C4-2B (cell line): ENCODE measurements around the gene LHX2.

Source experiments
- CTCF ChIP-seq: fragments of 450-650 bp; conservative IDR thresholded peaks from 2 replicates; pipeline ENCODE4 v1.5.1; 2017; ENCODE audit warnings: mild to moderate bottlenecking
- ZFX ChIP-seq: fragments of 450-650 bp; IDR thresholded peaks from 2 replicates; pipeline ENCODE4 v1.6.1; 2017

GRCh38 chr9:124011460-124012301 lies at the start of gene LHX2:
- TF ChIP-seq CTCF = no peak; the same call in 1 of the 2 replicates
- no peak for TF ChIP-seq ZFX
